Heart left ventricle (tissue), 16 donors: ENCODE data around the gene CDH12. TPM values are rescaled to one million over a fixed set of nuclear protein-coding genes. Genes with fewer than 3 reads are reported as not detected.
A peak's percentile ranks its signal among the peaks of the same experiment; 100 is the strongest.

Experiments used
- ATAC-seq, 4 donors: fragments of 200-7000 bp; cut with Tn5 transposase; one replicate each; pipeline ENCODE4 v1.9.1; 2020 to 2022; ENCODE audit warnings: moderate library complexity in 4 of 4, mild to moderate bottlenecking in 3 of 4, moderate number of reproducible peaks in 1 of 4
- DNase-seq, 5 donors: peaks; one replicate each; pipeline ENCODE4 v3.0.0-alpha.2; 2020
- H3K27ac ChIP-seq, 12 donors: fragments of 200-600 bp; sonication (generic) in 4 of 12; one replicate each; pipeline versions ENCODE4 v1.5.0 to v1.8.0; 2016 to 2022; ENCODE audit warnings: mild to moderate bottlenecking in 2 of 12
- H3K27me3 ChIP-seq, 9 donors: fragments of 200-600 bp; sonication (generic) in 2 of 9; one replicate each; pipeline versions ENCODE4 v1.5.1 to v1.8.0; 2016 to 2022; ENCODE audit warnings: mild to moderate bottlenecking in 3 of 9
- H3K36me3 ChIP-seq, 9 donors: fragments of 200-600 bp; sonication (generic) in 2 of 9; one replicate each; pipeline versions ENCODE4 v1.5.0 to v1.8.0; 2018 to 2022; ENCODE audit warnings: mild to moderate bottlenecking in 2 of 9
- H3K4me1 ChIP-seq, 12 donors: fragments of 200-600 bp; sonication (generic) in 4 of 12; one replicate each; pipeline versions ENCODE4 v1.5.0 to v1.8.0; 2016 to 2022; ENCODE audit warnings: mild to moderate bottlenecking in 3 of 12
- H3K4me3 ChIP-seq, 12 donors: fragments of 200-600 bp; sonication (generic) in 4 of 12; one replicate each; pipeline versions ENCODE4 v1.5.0 to v1.8.0; 2017 to 2022; ENCODE audit warnings: mild to moderate bottlenecking in 9 of 12, moderate library complexity in 4 of 12
- H3K9me3 ChIP-seq, 12 donors: fragments of 200-600 bp; sonication (generic) in 4 of 12; one replicate each; pipeline versions ENCODE4 v1.5.0 to v1.8.0; 2016 to 2022; ENCODE audit warnings: mild to moderate bottlenecking in 1 of 12
- CTCF ChIP-seq, 12 donors: fragments of 200-600 bp; sonication (generic) in 4 of 12; IDR thresholded peaks; one replicate each; pipeline versions ENCODE4 v1.5.0 to v1.8.0; 2018 to 2022; ENCODE audit warnings: antibody characterized with exemption in 12 of 12, mild to moderate bottlenecking in 5 of 12
- POLR2A ChIP-seq, 2 donors: fragments of 450-650 bp; IDR thresholded peaks; one replicate each; pipeline ENCODE4 v1.6.1; 2017; ENCODE audit warnings: antibody characterized with exemption in 2 of 2, mild to moderate bottlenecking in 2 of 2, moderate library complexity in 2 of 2
- WGBS, 4 donors: extraction: QIAGEN DNeasy Blood & Tissue Kit in 2 of 4; methylation state at CpG; one replicate each; pipeline versions ENCODE4 v1.1.5 to v1.1.7; 2013 to 2018; 5-methylcytosine and 5-hydroxymethylcytosine counted together
- intact Hi-C, 10 donors: fragments of 100-400 bp; cut with DNase I; formaldehyde crosslinking; loops; one replicate each; pipeline versions ENCODE4 v1.11.1 to v1.14.2; 2022
- polyA plus RNA-seq, 2 donors: library from polyadenylated mRNA; stranded (reverse); fragments of 200-250 nt; gene quantifications; one replicate each; pipeline ENCODE4 v1.2.3, GENCODE V29; 2013
- total RNA-seq, 9 donors: library from RNA; depleted of rRNA in 2 of 9; stranded (reverse); fragments of >200 nt in 2 of 9; fragmentation: NEBNext Ultra II Directional in 3 of 9; extraction: Animal tissue kit (Norgen Biotek cat#: 25700) in 3 of 9; gene quantifications; one replicate each; pipeline versions ENCODE4 v1.1.0 to v1.2.4, GENCODE V29; 2016 to 2023
- donor health status: ischemic (EF 13 %, LVEDD 7.1; RV severe dilation, severe dysfunction).
- donor health status: healthy with polysubstance abuse.
- donor health status: DM: no; HTN: yes; CAD: no.
- donor health status: DM: no; HTN: no; CAD: no.
- donor health status: ischemic (EF 25% LVEDD 6.9; RV normal size, moderate dysfunction).
- donor health status: ischemic (EF 25% LVEDD 5.7; RV mildly dilated, moderate dysfunction).
- donor health status: healthy.
- donor health status: DM: yes; HTN: yes; CAD: no.
- donor health status: ischemic (EF 35%, LVEDD 5.7; RV mildly dilated, moderate dysfunction).
- donor health status: nonischemic (EF 11% LVEDD 7.7; RV severe dilation, severe dysfunction).
- donor health status: DM: yes; HTN: yes; CAD: no.
- donor health status: PGD.
- donor health status: ischemic (EF 29% LVEDD 5.4; RV normal size, mild dysfunction).
- donor health status: nonischemic (EF 23%, LVEDD 6.1; RV moderate dilation, normal function).

CDH12 gene
- total and polyA plus RNA-seq, 11 donors = 0.11 TPM; not detected in 10

- H3K4me3 ChIP-seq = no peak overlapping the region
- ATAC-seq = peak in 1 of 4 donors; percentile 9
- H3K36me3 ChIP-seq = no peaks in the 10 kb centered on the region
- H3K27me3 ChIP-seq = no peaks in the 10 kb centered on the region
- H3K4me1 ChIP-seq = no peaks in the 10 kb centered on the region
- H3K27ac ChIP-seq = no peak overlapping the region
- H3K9me3 ChIP-seq = peaks cover 0 to 15% (median 0%) of the 10 kb centered on the region in 12 donors
- intact Hi-C loops = no loop called here
- TF ChIP-seq POLR2A (IDR thresholded peaks at IDR 0.05) = no peak
- TF ChIP-seq CTCF (IDR thresholded peaks at IDR 0.05) = no peak
- WGBS, 4 donors = 80 to 95% (median 93%) methylated on average over 2 of the region's 2 CpGs
- DNase-seq = no peak
Observed at GRCh38 chr5:22625451-22625850, 227.7 kb downstream of the CDH12 start.

DNA sequence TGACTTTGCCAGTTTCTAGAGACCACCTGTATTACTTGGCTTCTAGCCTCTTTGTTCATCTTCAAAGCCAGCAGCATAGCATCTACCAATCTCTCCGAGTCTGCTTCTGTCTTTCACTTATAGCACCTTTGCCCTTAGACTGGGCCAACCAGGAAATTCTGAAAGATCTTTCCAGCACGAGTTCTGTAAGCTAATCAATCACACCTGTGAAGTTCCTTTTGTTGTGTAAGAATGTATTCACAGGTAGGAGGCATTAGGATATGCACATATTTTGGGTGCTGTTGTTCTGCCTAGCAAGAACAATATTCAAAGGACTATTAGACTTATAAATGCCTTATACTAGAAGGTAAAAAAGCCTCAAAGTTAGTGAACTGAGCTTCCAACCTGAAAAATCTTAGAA lies 232.1 kb downstream of the CDH12 start:
- Histone ChIP-seq H3K9me3 (peaks cover 0 to 15% (median 0%) of the 10 kb centered on the region in 12 donors), H3K27ac (no peak overlapping the region), H3K4me3 (no peak overlapping the region), H3K4me1 (no peaks in the 10 kb centered on the region), H3K27me3 (no peaks in the 10 kb centered on the region), H3K36me3 (no peaks in the 10 kb centered on the region)
- WGBS, 4 donors = 13 to 21% (median 14%) methylated on average over 2 of the region's 2 CpGs
- intact Hi-C loops = no loop called here
- TF ChIP-seq CTCF (IDR thresholded peaks at IDR 0.05) = no peak
- TF ChIP-seq POLR2A (IDR thresholded peaks at IDR 0.05) = no peak
- ATAC-seq (no peak), DNase-seq (no peak)

DNA sequence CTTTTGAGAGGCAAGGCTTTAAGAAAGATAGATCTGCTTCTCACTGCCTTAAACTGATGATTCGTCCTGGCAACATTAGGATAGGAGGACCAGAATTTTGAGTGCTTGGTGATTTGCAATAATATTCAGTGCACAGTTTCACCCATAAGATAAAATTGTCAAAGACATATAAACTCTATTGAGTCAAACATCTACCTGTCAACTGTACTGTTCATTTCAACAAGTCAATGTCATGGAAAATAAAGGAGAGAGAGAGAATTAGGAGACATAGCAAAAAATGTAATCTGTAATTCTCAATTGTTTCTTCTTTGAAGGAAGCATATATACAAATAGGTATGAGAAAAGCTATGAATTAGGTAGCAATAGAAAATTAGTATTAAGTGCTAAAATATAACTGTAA lies 237.2 kb downstream of the CDH12 start:
- DNase-seq = no peak
- WGBS, 4 donors = 52 to 63% (median 58%) methylated on average over 1 of the region's 1 CpG
- H3K4me3 ChIP-seq = no peak overlapping the region
- H3K4me1 ChIP-seq = no peaks in the 10 kb centered on the region
- no peak for TF ChIP-seq CTCF (IDR thresholded peaks at IDR 0.05)
- H3K9me3 ChIP-seq = no peaks in the 10 kb centered on the region
- H3K27me3 ChIP-seq = no peaks in the 10 kb centered on the region
- intact Hi-C loops = no loop called here
- no peak for ATAC-seq
- H3K27ac ChIP-seq = no peak overlapping the region
- no peaks in the 10 kb centered on the region for H3K36me3 ChIP-seq

- intact Hi-C loops = no loop called here
- Histone ChIP-seq H3K36me3 (no peaks in the 10 kb centered on the region), H3K9me3 (no peaks in the 10 kb centered on the region), H3K4me1 (no peaks in the 10 kb centered on the region), H3K4me3 (no peak overlapping the region), H3K27me3 (no peaks in the 10 kb centered on the region), H3K27ac (no peak overlapping the region)
- TF ChIP-seq POLR2A (IDR thresholded peaks at IDR 0.05) (no peak), CTCF (IDR thresholded peaks at IDR 0.05) (no peak)
- ATAC-seq (no peak), DNase-seq (no peak)
- 57 to 68% (median 66%) methylated on average over 5 of the region's 5 CpGs for WGBS, 4 donors
Observed at GRCh38 chr5:22614486-22615094, 238.6 kb downstream of the CDH12 start.
